Inflammatory macrophage treated with lipopolysaccharide for 4 hours (primary cell): ENCODE measurements around the gene IFT43.

Experiments used
- DNase-seq: peaks from one replicate; pipeline ENCODE4 v3.0.0-alpha.2; 2020

The IFT43 gene

DNA sequence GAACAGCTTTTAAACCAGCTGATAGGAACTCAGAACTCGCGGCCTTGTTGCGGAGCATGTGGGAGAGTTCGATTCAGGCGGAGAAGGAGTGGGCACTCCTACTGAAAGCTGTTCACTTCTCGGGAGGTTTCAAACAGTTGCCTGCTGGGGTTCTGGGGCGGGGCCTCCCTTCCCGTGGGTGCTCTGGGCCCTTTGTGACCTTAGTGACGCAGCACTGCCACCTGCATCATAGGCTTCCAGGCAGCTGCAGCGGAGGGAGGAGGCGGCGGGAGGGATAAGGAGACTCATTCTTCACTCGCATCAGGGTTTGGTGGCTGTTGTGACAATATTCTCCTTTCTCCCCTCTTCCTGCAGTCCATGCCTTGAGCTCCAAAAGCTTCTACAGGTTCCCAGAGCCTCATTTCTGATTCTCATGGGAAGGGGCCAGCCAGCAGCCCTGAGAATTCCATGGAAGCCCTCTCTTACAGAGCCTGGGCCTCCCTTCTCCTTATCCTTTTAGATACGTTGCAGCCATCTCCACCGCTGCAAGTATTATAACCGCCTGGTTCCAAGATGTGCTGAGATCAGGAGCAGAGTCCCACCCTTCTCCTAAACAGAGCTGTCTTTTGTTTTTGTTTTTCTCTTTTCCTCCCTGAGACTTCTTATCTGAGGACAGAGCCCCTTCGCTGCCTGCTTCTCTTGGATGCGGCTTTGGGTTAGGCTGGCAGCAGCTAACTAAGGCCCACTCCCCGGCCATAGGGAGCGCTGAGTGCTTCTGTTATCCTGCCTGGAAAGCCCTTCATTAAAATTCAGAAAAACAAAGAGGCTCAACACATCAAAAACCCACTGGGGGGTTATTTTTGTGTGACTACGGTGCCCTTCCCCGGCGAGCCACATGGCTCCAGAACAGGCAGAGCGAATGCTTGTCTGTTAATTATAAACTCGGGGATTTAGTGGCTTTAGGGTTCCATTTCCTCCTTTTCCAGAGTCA lies 98.5 kb downstream of the IFT43 start:
- no peak for DNase-seq

DNA sequence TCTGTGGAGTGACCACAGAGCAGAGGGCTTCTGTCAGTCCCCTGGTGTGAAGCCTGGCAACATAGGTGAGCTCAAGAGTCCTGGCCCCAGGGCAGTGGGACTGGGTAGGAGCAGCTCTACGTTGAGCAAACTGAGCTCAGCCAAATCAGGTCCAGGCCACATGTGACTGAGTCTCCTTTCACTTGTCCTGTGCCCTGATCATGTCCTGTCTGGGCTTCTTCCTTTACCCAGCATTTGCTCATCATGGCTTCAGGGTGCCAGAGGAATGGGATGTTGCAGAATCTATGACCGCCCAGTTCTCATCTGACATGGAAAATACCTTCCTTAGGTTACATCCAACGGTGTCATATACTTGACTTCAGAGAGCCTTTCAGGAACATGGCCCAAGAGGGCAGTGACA lies 99.8 kb downstream of the IFT43 start:
- DNase-seq = no peak

DNA sequence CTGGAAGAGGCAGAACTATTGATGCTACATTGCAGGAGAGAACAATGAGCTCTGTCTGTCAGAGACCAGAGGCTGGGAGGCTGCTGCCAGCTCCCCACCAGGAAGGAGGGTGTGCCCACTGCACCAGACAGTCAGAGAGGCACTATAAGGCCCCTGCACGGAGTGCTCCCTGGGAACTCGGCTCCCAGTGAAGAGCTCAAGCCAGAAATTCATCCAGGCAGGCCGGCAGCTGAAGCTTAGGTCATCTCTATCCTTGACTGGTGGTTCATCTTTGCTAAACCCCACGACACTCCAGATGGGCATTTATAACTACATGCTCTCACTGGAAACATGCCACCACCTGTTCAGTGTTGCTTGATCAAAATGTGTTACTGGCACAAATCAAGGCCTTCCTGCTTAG lies 101.1 kb downstream of the IFT43 start:
- DNase-seq = no peak

DNA sequence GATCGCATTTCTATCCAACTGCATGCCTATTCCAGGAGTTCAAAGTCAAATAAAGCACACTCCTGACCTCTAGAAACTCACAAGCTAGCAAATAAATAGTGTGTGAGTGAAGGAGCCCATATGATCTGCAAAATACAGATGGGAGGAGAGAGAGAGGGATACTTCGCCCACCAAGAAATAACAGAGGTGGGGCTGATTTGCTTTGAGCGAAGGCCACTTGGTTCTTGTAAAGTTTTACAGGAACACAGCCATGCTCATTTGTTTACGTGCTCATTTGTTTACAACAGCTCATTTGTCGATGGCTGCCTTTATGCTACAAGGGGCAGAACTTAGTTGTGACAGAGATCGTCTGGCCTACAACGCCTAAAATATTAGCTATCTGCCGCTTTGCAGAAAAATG lies 102.8 kb downstream of the IFT43 start:
- DNase-seq = no peak

DNA sequence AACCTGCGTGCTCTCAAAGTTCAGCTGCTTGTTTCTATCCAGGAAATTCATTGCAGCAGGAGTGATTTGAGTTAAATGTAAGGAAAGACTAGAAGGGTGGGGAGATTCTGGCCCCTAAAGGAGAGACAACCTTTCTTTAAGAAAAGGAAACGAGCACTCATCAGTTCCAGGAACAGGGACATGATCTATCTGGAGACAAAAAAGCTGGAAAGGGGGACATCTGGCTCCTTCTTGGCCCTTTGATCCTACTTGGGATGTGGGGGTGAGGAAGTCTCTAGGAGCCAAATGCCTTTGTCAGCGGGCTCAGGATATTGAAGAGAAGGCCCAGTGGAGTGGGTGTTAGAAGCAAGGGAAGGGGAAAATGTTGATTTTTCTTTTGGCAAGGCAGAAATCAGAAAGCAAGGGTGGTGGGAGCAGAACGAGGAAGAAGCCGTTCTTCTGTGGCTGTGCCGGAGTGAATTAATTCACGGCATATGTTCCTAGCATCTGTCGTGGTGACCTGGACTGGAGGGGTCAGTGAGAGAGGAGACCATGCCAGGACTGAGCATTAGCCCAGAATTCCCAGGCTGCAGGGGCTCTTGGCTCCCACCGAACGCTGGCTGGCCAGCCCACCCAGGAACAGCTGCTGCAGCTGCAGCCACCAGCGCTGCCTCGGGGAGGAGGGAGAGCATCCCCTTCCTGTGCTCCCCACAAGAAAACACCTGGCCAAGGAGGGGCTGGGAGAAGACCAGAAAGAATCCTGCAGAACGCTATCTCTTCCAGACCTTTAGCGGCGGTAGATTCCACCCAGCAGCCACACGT lies 103.4 kb downstream of the IFT43 start:
- no peak for DNase-seq

DNA sequence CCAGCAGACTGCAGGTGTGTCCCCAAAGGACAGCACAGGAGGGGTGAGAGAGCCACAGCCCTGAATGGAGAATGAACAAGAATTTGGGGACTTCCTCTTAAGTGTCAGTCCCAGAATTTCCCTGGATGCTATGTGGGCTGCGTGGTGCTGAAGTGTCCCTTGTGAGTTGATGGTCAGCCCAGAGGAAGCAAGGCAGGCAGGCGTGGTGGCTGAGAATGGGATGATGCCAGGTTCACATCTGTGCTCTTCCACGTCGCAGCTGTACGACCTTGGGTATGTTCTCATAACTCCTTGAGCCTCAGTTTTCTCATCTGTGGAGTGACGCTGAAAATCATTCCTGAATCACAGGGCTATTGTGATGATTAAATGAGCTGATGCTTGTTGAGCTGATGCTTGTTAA lies 104.0 kb downstream of the IFT43 start:
- no peak for DNase-seq

DNA sequence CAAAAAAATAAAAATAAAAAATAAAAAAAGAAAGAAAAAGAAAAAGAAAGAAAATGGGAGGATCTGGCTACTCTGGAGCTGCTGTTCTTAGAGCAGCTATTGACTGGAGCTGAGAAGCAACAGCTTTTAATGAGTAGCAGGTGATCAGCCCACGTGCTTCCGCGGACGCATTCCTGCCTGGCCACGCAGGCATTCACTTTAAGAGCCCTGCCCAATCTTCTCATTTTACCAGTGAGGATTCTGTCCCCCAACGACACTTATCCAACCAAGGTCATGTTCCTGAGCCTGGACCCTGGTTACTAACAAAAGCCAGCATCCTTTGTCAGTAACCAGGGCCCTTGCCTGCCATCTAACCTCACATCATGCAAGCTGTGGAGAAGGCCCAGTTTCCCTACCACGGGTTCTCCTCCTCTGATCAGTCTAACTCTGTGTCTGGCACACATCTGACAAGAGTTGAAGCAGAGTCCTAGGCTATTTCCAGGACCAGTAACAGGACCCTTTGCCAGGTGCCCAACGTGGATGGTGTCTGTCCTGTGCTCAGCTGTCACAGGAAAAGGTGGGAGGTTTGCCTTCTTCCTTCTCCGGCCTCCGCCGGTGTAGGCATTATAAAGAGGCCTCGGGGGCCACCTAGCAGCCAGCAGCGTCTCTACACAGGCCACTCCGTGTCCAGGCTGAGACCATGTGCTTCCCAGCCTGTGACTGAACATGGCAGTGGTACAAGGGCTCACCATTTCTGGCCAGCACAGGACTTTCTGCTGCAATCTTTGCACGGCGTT lies 105.2 kb downstream of the IFT43 start:
- DNase-seq = peak; percentile 1

DNA sequence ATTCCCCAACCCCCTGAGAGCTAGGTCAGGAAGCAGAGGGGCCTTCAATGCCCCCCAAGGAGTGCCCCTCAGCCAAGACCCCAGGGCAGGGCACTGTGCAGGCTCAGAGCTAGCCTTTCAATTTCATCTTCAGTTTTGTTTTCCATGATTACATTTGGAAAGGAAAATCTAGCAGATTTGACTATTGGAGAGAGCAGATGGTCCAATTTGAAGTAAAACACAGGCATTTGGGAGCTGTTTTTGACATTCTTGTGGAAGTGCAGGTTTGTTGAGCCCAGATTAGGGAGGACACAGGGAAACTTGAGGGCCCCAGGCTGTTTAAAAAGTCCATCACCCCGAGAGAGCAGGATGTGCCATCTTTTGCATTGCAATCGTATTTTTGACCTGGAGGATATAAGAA lies 107.5 kb downstream of the IFT43 start:
- no peak for DNase-seq

DNA sequence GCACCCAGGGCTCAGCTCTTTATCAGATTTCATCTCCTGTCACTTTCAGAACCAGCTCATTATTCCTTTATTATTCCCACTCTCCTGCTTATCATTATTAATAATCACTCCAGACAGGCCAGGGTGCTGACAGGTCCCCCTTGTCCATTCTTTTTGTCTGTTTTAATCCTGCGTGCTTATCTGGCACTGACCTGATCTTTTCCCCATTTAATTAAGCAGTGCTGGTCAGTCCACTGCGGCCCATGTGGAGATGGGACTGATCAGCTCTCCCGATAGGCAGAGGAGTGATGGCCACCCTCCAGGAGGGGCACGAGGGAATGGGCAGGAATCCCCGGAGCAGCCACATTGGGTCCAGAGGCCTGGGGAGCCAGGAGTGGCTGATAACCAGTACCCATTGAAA lies 110.7 kb downstream of the IFT43 start:
- DNase-seq = no peak

DNA sequence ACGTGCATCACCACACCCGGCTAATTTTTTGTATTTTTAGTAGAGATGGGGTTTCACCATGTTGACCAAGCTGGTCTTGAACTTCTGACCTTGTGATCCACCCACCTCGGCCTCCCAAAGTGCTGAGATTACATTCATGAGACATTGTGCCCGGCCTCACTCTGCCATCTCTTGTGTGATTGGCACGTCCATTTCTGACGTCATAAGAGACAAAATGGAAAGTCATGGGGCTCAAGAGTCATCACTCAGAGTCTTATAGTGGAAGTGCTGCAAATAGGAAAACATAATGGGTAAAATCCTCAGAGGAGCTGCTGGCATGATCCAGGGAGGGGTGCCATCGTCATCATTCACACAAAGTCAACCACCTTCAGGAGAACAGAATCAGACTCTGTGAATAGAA lies 112.0 kb downstream of the IFT43 start:
- peak; percentile 25 for DNase-seq

DNA sequence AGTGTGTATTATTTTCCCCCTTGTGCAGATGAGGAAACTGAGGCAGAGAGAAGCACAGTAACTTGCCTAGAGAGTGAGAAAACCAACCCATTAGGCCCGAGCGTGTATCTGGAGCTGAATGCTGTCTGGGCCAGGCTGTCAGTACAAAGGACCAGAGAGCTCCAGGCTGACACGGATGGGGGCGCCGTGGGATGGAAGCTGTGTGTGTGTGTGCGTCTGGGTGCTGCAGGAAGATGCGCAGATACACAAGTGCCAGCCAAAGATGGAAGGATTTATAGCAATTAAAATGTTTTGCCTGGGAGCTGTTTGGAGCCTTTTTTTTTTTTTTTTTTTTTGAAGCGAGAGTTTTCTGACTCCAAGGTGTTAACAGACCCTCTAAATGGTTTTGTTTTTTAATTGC lies 112.5 kb downstream of the IFT43 start:
- DNase-seq = no peak

DNA sequence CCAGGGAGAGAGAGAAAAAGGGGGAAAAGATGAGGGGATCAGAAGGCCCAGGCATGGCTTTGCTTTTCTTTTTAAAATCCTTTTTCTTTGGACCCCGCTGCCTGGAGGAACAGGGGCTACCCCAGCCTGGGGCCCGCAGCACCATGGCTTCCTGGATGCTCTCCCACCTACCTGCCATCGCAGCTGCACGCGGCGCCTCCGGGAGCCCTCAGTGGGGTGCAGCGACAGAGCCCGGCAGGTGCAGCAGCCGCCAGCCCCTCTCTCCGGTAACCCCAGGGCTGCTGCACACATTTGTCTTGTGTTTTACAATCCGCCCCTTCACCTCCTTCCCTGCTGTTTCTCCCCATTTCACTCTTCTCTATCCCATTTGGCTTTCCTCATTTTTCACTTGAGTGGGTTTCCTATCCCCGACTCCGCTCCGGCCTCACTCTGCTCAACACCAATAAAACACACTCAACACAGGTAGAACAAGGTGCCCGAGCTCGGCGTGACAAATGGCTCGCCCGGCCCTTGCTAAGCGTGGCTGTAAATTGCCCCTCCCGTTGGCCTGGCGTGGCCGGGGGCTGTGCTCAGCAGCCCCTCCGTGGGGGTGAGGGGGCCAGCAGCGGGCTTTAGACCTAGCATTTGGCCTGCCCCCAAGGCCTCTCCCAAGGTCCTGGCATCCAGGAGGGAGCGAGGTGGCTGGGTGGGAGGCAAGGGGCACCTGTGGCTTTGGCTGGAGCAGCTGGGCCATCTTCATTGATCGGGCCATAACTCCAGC lies 113.5 kb downstream of the IFT43 start:
- DNase-seq = no peak

DNA sequence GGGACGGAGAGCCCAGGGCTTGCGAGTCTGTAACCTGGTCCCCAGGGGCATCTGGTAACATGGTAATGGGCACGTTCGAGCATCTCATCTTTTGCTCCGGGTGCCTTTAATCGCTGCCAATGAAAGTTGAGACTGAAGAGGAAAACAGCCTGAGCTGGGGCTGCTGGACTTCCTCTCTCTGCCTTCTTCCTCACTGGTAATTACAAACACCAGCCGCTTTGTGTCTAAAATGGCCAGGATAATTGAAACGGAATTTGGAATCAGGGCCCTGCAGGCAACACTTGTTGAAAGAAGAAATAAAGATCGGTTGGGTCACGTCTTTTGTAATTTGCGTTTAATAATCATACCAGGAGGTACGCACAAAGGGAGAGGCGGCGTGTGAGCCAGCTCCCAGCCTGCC lies 114.7 kb downstream of the IFT43 start:
- no peak for DNase-seq

DNA sequence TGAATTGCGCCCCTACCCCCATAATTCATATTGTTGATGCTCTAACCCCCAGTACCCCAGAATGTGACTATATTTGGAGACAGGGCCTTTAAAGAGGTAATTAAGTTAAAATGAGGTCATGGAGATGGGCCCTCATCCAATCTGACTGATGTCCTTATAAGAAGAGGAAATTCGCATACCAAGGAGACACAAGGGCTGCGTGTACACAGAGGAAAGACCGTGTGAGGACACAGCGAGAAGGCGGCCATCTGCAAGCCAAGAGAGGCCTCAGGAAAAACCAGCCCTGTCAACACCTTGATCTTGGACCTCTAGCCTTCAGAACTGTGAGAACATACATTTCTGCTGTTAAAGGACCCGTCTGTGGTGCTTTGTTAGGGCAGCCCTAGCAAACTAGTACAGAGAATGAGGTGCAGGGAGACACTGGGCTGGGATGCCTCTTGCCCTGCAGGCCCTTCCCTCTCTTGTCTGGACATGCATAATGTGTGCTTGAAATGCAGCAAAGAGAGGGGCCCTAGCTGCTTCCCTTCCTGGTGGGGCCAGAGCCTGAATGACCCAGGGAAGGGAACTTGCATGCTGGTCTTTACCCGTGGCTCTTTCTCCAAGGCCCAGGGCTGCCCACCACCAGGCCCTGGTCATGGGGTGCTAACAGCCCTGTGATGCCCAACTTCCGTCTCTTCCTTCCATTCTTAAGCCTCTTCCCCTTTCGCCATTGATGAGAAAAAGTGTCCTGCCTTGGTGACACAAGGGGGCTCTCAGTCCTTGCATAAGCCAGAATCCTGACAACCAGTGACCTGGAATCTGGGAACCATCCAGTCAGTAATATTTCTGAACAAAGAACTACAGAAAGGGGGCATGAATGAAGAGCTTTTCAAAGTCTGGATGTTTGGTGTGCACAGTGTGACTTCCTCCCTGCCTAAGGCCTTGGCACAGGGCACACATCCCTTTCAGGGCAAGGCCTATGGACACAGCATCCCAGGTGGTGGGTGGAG lies 116.1 kb downstream of the IFT43 start:
- no peak for DNase-seq

DNA sequence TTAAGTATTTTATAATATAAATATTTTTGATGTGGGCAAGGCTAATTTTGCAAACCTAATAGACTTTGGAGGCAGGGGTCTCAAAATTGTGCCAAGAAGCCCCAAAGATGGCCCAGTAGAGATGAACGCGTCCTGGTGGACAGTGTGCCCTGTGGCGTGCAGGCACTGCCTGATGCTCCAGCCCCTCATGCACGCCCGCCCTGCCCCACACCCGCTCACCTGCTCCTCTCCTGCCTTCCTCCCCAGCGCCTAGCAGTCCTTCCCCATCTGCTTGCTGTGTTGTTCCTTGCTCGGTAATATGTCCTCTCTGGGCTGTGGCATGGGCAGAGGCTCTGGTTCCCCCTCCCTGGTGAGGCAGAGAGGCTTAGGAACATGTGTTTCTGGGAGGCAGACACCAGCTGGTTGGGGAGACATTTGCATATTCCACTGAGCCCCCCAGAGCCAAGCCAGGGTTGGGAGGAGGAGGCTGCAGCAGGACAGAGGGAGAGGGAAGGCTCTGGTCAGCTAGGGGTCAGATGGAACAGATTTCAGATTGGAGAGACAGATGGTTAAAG lies 119.3 kb downstream of the IFT43 start:
- DNase-seq = no peak

DNA sequence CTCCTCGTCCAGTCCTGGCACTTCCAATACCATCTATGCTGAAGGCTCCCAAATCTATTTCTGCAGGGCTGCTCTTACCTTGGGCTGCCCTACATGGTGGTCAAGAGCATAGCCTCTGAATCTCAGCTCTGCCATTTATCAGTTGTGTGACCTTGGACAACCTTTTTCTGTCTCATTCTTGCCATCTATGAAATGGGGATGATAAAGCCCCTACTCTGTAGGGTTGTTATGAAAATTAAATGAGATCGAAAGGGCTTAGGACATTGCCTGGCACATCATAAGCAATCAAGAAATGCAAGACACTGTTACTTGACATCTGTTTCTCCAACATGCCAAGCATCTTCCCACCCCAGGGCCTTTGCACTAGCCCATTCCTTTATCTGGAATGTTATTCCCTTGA lies 120.6 kb downstream of the IFT43 start:
- DNase-seq = no peak

DNA sequence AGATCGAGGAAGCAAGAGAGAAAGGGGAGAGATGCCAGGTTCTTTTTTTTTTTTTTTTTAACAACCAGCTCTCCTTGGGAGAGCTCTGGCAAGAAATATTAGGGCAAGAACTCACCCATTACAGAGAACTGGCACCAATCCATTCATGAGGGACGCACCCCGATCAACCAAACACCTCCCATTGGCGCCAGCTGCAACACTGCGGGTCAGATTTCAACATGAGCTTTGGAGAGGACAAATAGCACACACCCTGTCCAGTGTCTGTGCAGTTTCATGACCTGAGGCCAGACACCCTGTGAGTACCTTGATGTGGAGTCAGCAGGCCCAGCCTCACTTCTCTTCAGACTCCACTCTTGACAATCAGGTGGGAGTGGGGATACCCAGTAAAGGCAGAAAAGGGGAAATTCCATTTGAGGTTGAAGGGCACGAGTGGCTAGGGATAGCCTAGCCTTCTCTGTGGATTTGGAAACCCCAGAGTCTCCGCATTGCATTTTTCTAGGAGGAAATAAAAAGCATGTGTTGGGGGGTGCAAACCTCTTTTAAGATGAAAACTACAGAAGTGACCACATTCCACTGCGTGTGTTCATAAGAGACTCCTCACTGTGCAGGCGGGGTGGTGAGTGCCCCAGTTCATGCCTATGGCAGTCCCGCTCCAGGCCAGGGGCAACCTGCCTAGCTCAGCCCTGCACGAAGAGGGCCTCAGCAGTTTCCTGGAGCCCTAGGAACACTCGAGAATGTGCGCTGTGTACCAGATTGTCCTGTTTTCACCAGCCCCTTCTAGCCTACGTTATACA lies 123.7 kb downstream of the IFT43 start:
- DNase-seq = no peak

DNA sequence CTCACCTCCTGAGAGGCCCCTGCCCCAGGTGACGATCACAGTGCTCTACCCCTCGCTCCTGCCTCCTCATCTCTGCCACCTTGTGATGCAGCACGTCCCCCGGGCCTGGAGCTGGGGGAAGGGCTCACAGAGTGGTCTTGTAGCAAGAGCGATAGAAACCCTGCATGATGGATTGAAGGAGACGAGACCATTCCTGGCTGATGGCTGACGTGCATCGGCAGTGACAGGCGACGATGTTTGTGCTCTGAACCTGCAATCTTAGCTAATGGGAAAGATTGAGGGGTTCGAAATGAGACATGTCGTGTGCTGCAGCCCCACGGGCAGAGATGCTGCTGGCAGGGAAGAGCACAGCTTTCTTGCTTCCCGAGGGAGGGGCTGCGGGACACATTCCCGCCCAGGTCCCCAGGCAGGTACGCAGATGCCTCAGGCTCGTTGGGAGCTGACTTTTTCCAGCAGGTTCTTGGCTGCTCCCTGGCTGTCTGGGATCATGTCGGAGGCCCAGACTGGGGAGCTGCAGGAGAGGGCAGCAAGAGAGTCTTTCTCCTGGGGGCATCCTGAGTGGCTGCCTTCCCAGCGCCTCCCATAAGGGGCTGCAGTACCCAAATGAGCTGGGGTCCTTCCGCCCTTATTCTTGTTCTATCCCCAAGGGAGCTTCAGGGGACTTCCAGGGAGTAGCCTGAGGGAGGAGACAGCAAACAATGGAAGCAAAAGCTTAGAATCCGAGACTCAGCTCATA lies 127.5 kb downstream of the IFT43 start:
- no peak for DNase-seq

DNA sequence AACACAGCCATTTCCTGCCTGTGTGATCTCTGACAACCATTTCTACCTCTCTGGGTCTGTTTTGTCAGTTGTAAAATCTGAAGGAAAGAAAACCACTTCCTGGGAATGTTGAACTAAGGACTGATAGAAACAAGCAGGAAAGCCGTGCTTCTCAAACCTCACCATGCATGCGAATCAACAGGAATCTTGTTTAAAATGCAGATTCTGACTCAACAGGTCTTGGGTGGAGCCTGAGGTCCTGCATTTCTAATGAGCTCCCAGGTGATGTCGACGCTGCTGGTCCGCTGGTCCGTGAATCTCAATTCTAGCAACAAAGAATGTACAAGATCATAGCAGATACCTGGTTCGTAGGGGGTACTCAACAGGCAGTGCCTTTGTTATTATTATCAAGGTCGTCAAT lies 128.1 kb downstream of the IFT43 start:
- DNase-seq = no peak
